T-cell (primary cell): ENCODE measurements around the gene CALD1. TPM values are rescaled to one million over a fixed set of nuclear protein-coding genes. Genes with fewer than 3 reads are reported as not detected.

Experiments
- ATAC-seq, 4 experiments: fragments of 200-7000 bp in 3 of 4; fragments of 150-1000 bp in 1 of 4; cut with Tn5 transposase; replicated peaks in 1 of 4; 1 replicate in 3 of 4; 2 replicates in 1 of 4; pipeline ENCODE4 v1.10.0; 2021; ENCODE audit warnings: moderate library complexity in 3 of 4, mild to moderate bottlenecking in 2 of 4, moderate number of reproducible peaks in 1 of 4
- CTCF ChIA-PET, 2 donors: fragments of 300-600 bp; sonication (Branson Sonifier 250); formaldehyde crosslinking; loops; one replicate each; lab custom pipeline; 2022; ENCODE audit warnings: antibody characterized with exemption in 2 of 2; lab: Charles Lee
- POLR2A ChIA-PET, 2 donors: fragments of 300-600 bp; sonication (Branson Sonifier 250); formaldehyde crosslinking; loops; one replicate each; lab custom pipeline; 2022; ENCODE audit warnings: antibody characterized with exemption in 2 of 2; lab: Charles Lee
- DNase-seq, 35 experiments: peaks; one replicate each; pipeline versions ENCODE4 v3.0.0 to v3.0.0-alpha.2; 2013 to 2023
- H3K27ac ChIP-seq: one replicate; pipeline ENCODE4 v1.5.1; 2013; ENCODE audit warnings: low read length
- H3K27me3 ChIP-seq, 2 experiments: replicated peaks in 1 of 2; 1 replicate in 1 of 2; 2 replicates in 1 of 2; pipeline versions ENCODE4 v1.6.1 to v1.7.0; 2013; ENCODE audit warnings: low read length in 1 of 2, mixed read lengths in 1 of 2; ENCODE audit not compliant: control insufficient read depth in 2 of 2, insufficient read depth in 2 of 2; ENCODE audit errors: extremely low read depth in 1 of 2
- H3K36me3 ChIP-seq, 2 donors: 1 replicate in 1 of 2; 2 replicates in 1 of 2; pipeline versions ENCODE4 v1.6.1 to v1.7.0; 2013; ENCODE audit warnings: low read length in 1 of 2; ENCODE audit not compliant: control insufficient read depth in 2 of 2, insufficient read depth in 1 of 2; ENCODE audit errors: extremely low read depth in 1 of 2
- H3K4me1 ChIP-seq, 2 experiments: 1 replicate in 1 of 2; 2 replicates in 1 of 2; pipeline versions ENCODE4 v1.6.1 to v1.7.0; 2013; ENCODE audit warnings: low read length in 2 of 2, mixed read lengths in 1 of 2; ENCODE audit not compliant: insufficient read depth in 2 of 2, control insufficient read depth in 1 of 2; ENCODE audit errors: extremely low read depth in 1 of 2
- H3K4me3 ChIP-seq, 2 donors: 1 replicate in 1 of 2; 2 replicates in 1 of 2; pipeline versions ENCODE4 v1.5.1 to v1.7.0; 2013; ENCODE audit warnings: mild to moderate bottlenecking in 2 of 2, low read length in 1 of 2, moderate library complexity in 1 of 2; ENCODE audit not compliant: control insufficient read depth in 1 of 2; ENCODE audit errors: extremely low read depth in 1 of 2
- H3K9me3 ChIP-seq: 2 replicates; pipeline ENCODE4 v1.7.0; 2013
- H3K27ac Mint-ChIP-seq, 2 donors: one replicate each; pipeline ENCODE4 v1.8.0; 2020 to 2021; ENCODE audit warnings: mild to moderate bottlenecking in 2 of 2, mixed read lengths in 2 of 2
- H3K27me3 Mint-ChIP-seq, 2 donors: one replicate each; pipeline ENCODE4 v1.8.0; 2021 to 2022; ENCODE audit warnings: mixed read lengths in 2 of 2
- H3K36me3 Mint-ChIP-seq: one replicate; pipeline ENCODE4 v1.8.0; 2021; ENCODE audit warnings: mixed read lengths
- H3K4me1 Mint-ChIP-seq, 3 donors: one replicate each; pipeline ENCODE4 v1.8.0; 2020 to 2022; ENCODE audit warnings: mixed read lengths in 3 of 3, mild to moderate bottlenecking in 1 of 3
- H3K4me3 Mint-ChIP-seq, 3 donors: one replicate each; pipeline ENCODE4 v1.8.0; 2020 to 2022; ENCODE audit warnings: mild to moderate bottlenecking in 3 of 3, mixed read lengths in 3 of 3, moderate library complexity in 3 of 3
- H3K9me3 Mint-ChIP-seq, 3 donors: one replicate each; pipeline ENCODE4 v1.8.0; 2020 to 2022; ENCODE audit warnings: mixed read lengths in 3 of 3
- WGBS: methylation state at CpG from one replicate; pipeline ENCODE4 v1.1.5; 2013; ENCODE audit warnings: missing lambda C conversion rate; ENCODE audit not compliant: insufficient coverage; 5-methylcytosine and 5-hydroxymethylcytosine counted together
- total RNA-seq, 35 experiments: library from RNA in 6 of 35; stranded (reverse) in 6 of 35; fragments of 120-200 nt in 1 of 35; gene quantifications; one replicate each; pipeline versions ENCODE4 v1.2.1 to v1.2.4 and lab custom pipeline; 2013 to 2026

The CALD1 gene
- total RNA-seq, 5 donors from 2014 or later (not counting 1 experiment from before 2014, with no cell fraction given), result 0.95 to 2.4 (median 1.4) TPM; not detected in 1

DNA sequence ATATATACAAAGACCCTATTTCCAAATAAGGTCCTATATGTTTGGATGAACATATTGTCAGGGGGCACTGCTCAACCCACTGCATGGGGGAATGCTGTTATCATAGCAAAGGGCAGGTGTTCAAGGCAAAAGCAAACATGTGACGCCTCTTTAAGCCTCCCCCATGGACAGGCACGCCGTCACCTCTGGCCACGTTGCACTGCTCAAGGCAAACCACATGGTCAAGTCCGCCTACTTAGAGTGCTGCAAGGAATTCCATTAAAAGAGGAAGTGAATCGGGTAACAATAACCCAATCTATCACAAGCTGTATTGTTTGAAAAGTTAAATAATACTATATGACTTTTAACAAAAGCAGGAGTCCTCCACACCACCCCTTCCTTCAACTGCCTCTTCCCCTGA is 8.8 kb upstream of the CALD1 start:
- no peak overlapping the region for H3K27ac ChIP-seq

DNA sequence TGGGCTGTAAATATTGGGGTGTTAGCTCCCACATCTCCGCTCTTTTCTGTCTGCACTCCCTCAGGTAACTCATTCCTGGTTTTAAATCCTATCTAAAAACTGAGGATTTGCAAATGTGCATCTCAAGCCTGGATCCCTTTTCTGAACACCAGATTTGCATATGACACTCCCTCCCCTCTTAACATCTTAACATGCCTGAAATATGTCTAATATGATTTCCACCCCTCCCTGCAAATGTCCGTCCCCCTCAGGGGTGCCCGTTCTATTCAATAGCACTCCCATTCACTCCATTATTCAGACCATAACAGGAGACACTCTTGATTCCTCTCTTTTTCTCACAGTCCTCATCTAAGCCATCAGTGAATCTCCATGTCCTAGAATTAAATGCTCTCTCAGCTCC is 8.3 kb upstream of the CALD1 start:
- peaks cover 0 to 2% of the 10 kb centered on the region in 2 experiments for H3K27me3 ChIP-seq
- ChIA-PET CTCF (interaction anchor here (0.5 kb wide), 2 partner anchors 41 to 81 kb away, joined by 3 to 10 read pairs; no protein-coding TSS in a partner anchor), POLR2A (no interaction called here)
- Mint-ChIP-seq H3K36me3 (peaks cover 4% of the 10 kb centered on the region), H3K9me3 (no peaks in the 10 kb centered on the region), H3K27ac (no peak overlapping the region), H3K4me1 (peaks cover 0 to 2% (median 0%) of the 10 kb centered on the region in 3 donors), H3K4me3 (no peak overlapping the region), H3K27me3 (no peaks in the 10 kb centered on the region)
- H3K36me3 ChIP-seq, result no peaks in the 10 kb centered on the region
- no peaks in the 10 kb centered on the region for H3K4me1 ChIP-seq
- H3K4me3 ChIP-seq, result no peak overlapping the region
- ATAC-seq (no peak), DNase-seq (no peak)
- no peaks in the 10 kb centered on the region for H3K9me3 ChIP-seq
- H3K27ac ChIP-seq, result no peak overlapping the region
- WGBS, result 89% methylated on average over 2 of the region's 3 CpGs

More for the DNA sequence above, 8.8 kb upstream of the CALD1 start:
- POLR2A ChIA-PET, result no interaction called here
- no peaks in the 10 kb centered on the region for H3K36me3 ChIP-seq
- Mint-ChIP-seq H3K36me3 (peaks cover 4% of the 10 kb centered on the region), H3K9me3 (no peaks in the 10 kb centered on the region), H3K27me3 (peaks cover 0 to 1% of the 10 kb centered on the region in 2 donors), H3K27ac (no peak overlapping the region), H3K4me3 (no peak overlapping the region), H3K4me1 (peaks cover 0 to 2% (median 0%) of the 10 kb centered on the region in 3 donors)
- H3K4me1 ChIP-seq, result no peaks in the 10 kb centered on the region
- no peaks in the 10 kb centered on the region for H3K9me3 ChIP-seq
- ATAC-seq, result no peak
- CTCF ChIA-PET, result interaction anchor here (0.5 to 0.6 kb wide), 2 partner anchors 19 to 42 kb away, joined by 3 read pairs; no protein-coding TSS in a partner anchor
- H3K4me3 ChIP-seq, result no peak overlapping the region
- no peak for DNase-seq
- 89% methylated on average over 2 of the region's 6 CpGs for WGBS
- H3K27me3 ChIP-seq, result peaks cover 0 to 2% of the 10 kb centered on the region in 2 experiments

DNA sequence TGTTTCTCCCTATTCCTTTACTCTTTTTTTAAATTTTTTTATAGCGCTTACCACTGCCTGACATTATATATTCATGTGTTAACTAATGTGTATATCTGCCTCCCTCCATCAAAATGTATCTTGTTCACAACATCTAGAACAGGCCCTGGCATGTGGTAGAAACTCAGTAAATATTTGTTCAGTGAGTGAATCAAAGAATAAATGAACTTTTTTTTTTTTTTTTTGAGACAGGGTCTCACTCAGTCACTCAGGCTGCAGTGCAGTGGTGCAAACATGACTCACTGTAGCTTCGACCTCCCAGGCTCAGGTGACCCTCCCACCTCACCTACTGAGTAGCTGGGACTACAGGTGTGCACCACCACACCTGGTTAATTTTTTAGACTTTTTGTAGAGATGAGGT is 7.5 kb upstream of the CALD1 start:
- Histone ChIP-seq H3K9me3 (no peaks in the 10 kb centered on the region), H3K4me3 (no peak overlapping the region), H3K4me1 (no peaks in the 10 kb centered on the region), H3K27me3 (peaks cover 0 to 2% of the 10 kb centered on the region in 2 experiments), H3K36me3 (no peaks in the 10 kb centered on the region), H3K27ac (no peak overlapping the region)
- H3K36me3 Mint-ChIP-seq, result peaks cover 4% of the 10 kb centered on the region
- no CpG with 5 or more reads among the region's 2 CpGs for WGBS
- ChIA-PET CTCF (no interaction called here), POLR2A (no interaction called here)
- H3K4me3 Mint-ChIP-seq, result no peak overlapping the region
- H3K27me3 Mint-ChIP-seq, result no peaks in the 10 kb centered on the region
- no peaks in the 10 kb centered on the region for H3K9me3 Mint-ChIP-seq
- peaks cover 0 to 2% (median 0%) of the 10 kb centered on the region in 3 donors for H3K4me1 Mint-ChIP-seq
- ATAC-seq, result no peak
- no peak overlapping the region for H3K27ac Mint-ChIP-seq
- DNase-seq, result no peak

DNA sequence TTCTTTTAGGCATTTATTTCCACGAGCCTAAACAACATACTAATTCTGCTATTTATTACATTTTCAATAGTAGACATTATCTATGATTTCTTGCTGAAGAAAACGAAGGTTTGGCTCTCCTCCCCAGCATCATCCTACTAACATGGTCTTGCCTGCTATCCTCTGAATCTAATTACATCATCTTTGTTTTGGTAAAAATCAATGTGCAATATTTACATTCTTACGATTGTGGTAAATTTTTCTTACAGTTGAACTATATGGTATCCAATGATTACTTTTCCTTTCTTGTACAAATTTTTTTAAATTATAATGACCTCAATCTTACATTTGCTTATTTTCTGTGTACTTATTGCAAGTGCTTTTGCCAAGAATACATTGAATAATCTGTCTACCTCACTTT is 7.0 kb upstream of the CALD1 start:
- no peaks in the 10 kb centered on the region for H3K9me3 ChIP-seq
- Mint-ChIP-seq H3K4me3 (no peak overlapping the region), H3K27me3 (no peaks in the 10 kb centered on the region), H3K9me3 (no peaks in the 10 kb centered on the region), H3K27ac (no peak overlapping the region), H3K4me1 (no peaks in the 10 kb centered on the region), H3K36me3 (peaks cover 4% of the 10 kb centered on the region)
- ChIA-PET POLR2A (no interaction called here), CTCF (no interaction called here)
- ATAC-seq (no peak), DNase-seq (no peak)
- no peaks in the 10 kb centered on the region for H3K36me3 ChIP-seq
- H3K27me3 ChIP-seq, result peaks cover 0 to 2% of the 10 kb centered on the region in 2 experiments
- no peaks in the 10 kb centered on the region for H3K4me1 ChIP-seq
- WGBS, result no CpG with 5 or more reads among the region's 3 CpGs
- no peak overlapping the region for H3K27ac ChIP-seq
- no peak overlapping the region for H3K4me3 ChIP-seq

DNA sequence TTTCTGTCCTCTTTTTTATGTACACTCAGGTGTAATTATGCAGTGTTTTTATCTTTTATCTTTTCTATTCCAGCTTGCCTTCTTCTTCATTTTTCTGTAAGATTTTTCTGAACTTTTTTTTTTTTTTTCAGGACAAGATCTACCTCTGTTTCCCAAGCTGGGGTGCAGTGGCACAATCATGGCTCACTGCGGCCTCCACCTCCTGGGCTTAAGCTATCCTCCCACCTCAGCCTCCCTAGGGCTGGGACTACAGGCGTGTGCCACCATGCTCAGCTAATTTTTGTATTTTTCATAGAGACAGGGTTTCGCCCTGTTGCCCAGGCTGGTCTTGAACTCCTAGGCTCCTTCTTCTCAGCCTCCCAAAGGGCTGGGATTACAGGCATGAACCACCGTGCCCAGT is 6.3 kb upstream of the CALD1 start:
- no peaks in the 10 kb centered on the region for H3K4me1 Mint-ChIP-seq
- ChIA-PET POLR2A (no interaction called here), CTCF (interaction anchor here in 1 of 2 donors (0.7 kb wide), 1 partner anchor 21 kb away, joined by 3 read pairs; no protein-coding TSS in a partner anchor)
- Histone ChIP-seq H3K4me1 (no peaks in the 10 kb centered on the region), H3K27ac (no peak overlapping the region), H3K36me3 (no peaks in the 10 kb centered on the region), H3K9me3 (no peaks in the 10 kb centered on the region), H3K4me3 (no peak overlapping the region), H3K27me3 (peaks cover 0 to 2% of the 10 kb centered on the region in 2 experiments)
- H3K4me3 Mint-ChIP-seq, result no peak overlapping the region
- no peaks in the 10 kb centered on the region for H3K27me3 Mint-ChIP-seq
- 95% methylated on average over 3 of the region's 4 CpGs for WGBS
- H3K27ac Mint-ChIP-seq, result no peak overlapping the region
- no peak for DNase-seq
- no peaks in the 10 kb centered on the region for H3K9me3 Mint-ChIP-seq
- peaks cover 4% of the 10 kb centered on the region for H3K36me3 Mint-ChIP-seq
- ATAC-seq, result no peak

DNA sequence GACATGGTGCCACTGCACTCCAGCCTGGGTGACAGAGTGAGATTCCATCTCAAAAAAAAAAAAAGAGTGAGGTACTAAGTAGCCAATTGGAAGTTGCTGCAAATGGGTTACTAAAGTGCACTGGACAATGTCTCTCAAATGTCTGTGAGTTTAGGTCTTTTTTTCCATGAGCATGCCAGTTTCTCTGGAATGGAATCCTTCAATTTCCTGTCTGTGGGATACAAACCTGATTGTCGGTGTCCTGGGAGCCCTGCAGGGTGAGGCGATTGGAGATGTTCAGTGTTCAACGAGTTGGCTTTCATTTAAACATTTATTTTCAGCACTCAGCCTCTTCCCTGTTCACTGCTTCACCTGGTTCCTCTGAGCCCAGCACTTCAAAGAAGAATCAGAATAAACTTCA is 5.3 kb upstream of the CALD1 start:
- Histone ChIP-seq H3K27me3 (peaks cover 0 to 3% of the 10 kb centered on the region in 2 experiments), H3K27ac (no peak overlapping the region), H3K4me3 (no peak overlapping the region), H3K9me3 (no peaks in the 10 kb centered on the region), H3K4me1 (no peaks in the 10 kb centered on the region), H3K36me3 (no peaks in the 10 kb centered on the region)
- peaks cover 4% of the 10 kb centered on the region for H3K36me3 Mint-ChIP-seq
- no peaks in the 10 kb centered on the region for H3K27me3 Mint-ChIP-seq
- H3K4me3 Mint-ChIP-seq, result no peak overlapping the region
- POLR2A ChIA-PET, result no interaction called here
- no peak overlapping the region for H3K27ac Mint-ChIP-seq
- ATAC-seq (no peak), DNase-seq (no peak)
- no peaks in the 10 kb centered on the region for H3K9me3 Mint-ChIP-seq
- H3K4me1 Mint-ChIP-seq, result no peaks in the 10 kb centered on the region
- WGBS, result 90% methylated on average over 2 of the region's 3 CpGs
- CTCF ChIA-PET, result no interaction called here
